Measurements from ENCODE around the gene WASF2. TPM values are rescaled to one million over a fixed set of nuclear protein-coding genes. Genes with fewer than 3 reads are reported as not detected.
"Not testable (repeated sequence)": the region's sequence is repeated elsewhere in the genome, so short reads cannot be mapped to it uniquely, and the experiment has no call there.

The WASF2 gene
- polyA plus RNA-seq, 1 experiment = 62.7 TPM

GRCh38 chr1:27481994-27482620 is 7.9 kb downstream of the WASF2 start:
- Histone ChIP-seq H3K4me3 (ENCODE audit: low read depth, low read length) (no peak overlapping the region), H3K27me3 (ENCODE audit: control insufficient read depth, insufficient read depth, low read length) (no peaks in the 10 kb centered on the region), H3K27ac (ENCODE audit: low read depth, low read length) (no peak overlapping the region), H3K9me3 (ENCODE audit: control insufficient read depth, insufficient read depth, low read length) (no peaks in the 10 kb centered on the region)
- DNase-seq (ENCODE audit: low read depth, low spot score) = no peak
- CTCF ChIA-PET = interaction anchor here (0.6 to 1.6 kb wide), 4 partner anchors 74 to 348 kb away, joined by 3 to 4 read pairs (median 4); no protein-coding TSS in a partner anchor
- TF ChIP-seq CTCF (IDR thresholded peaks at IDR 0.05; ENCODE audit: low read depth, low read length) = no peak
- POLR2A ChIA-PET = interaction anchor here (0.5 to 0.7 kb wide), 2 partner anchors 17 to 1161 kb away, joined by 3 read pairs; partner anchors contain the start of gene TAF12

- TF ChIP-seq CTCF (IDR thresholded peaks at IDR 0.05; ENCODE audit: low read depth, low read length) = no peak
- ChIA-PET POLR2A (no interaction called here), CTCF (no interaction called here)
- DNase-seq (ENCODE audit: low read depth, low spot score) = no peak
- H3K9me3 ChIP-seq (ENCODE audit: control insufficient read depth, insufficient read depth, low read length) = no peaks in the 10 kb centered on the region
- H3K27me3 ChIP-seq (ENCODE audit: control insufficient read depth, insufficient read depth, low read length) = no peaks in the 10 kb centered on the region
- no peak overlapping the region for H3K27ac ChIP-seq (ENCODE audit: low read depth, low read length)
- no peak overlapping the region for H3K4me3 ChIP-seq (ENCODE audit: low read depth, low read length)
Observed at GRCh38 chr1:27478098-27478497, 11.9 kb downstream of the WASF2 start.

- H3K27ac ChIP-seq (ENCODE audit: low read depth, low read length) = no peak overlapping the region
- no peaks in the 10 kb centered on the region for H3K9me3 ChIP-seq (ENCODE audit: control insufficient read depth, insufficient read depth, low read length)
- DNase-seq (ENCODE audit: low read depth, low spot score) = no peak
- H3K4me3 ChIP-seq (ENCODE audit: low read depth, low read length) = no peak overlapping the region
- H3K27me3 ChIP-seq (ENCODE audit: control insufficient read depth, insufficient read depth, low read length) = no peaks in the 10 kb centered on the region
- ChIA-PET CTCF (interaction anchor here (1.1 to 1.2 kb wide), 2 partner anchors 14 to 80 kb away, joined by 3 read pairs; partner anchors contain the start of gene WASF2), POLR2A (no interaction called here)
- TF ChIP-seq CTCF (IDR thresholded peaks at IDR 0.05; ENCODE audit: low read depth, low read length) = no peak
Observed at GRCh38 chr1:27476237-27476636, 13.7 kb downstream of the WASF2 start.

GRCh38 chr1:27475720-27476119 is 14.2 kb downstream of the WASF2 start:
- Histone ChIP-seq H3K9me3 (ENCODE audit: control insufficient read depth, insufficient read depth, low read length) (no peaks in the 10 kb centered on the region), H3K27me3 (ENCODE audit: control insufficient read depth, insufficient read depth, low read length) (no peaks in the 10 kb centered on the region), H3K4me3 (ENCODE audit: low read depth, low read length) (no peak overlapping the region), H3K27ac (ENCODE audit: low read depth, low read length) (no peak overlapping the region)
- CTCF ChIA-PET = interaction anchor here (1.1 to 1.2 kb wide), 2 partner anchors 14 to 81 kb away, joined by 3 read pairs; partner anchors contain the start of gene WASF2
- no peak for DNase-seq (ENCODE audit: low read depth, low spot score)
- POLR2A ChIA-PET = no interaction called here
- no peak for TF ChIP-seq CTCF (IDR thresholded peaks at IDR 0.05; ENCODE audit: low read depth, low read length)

DNA sequence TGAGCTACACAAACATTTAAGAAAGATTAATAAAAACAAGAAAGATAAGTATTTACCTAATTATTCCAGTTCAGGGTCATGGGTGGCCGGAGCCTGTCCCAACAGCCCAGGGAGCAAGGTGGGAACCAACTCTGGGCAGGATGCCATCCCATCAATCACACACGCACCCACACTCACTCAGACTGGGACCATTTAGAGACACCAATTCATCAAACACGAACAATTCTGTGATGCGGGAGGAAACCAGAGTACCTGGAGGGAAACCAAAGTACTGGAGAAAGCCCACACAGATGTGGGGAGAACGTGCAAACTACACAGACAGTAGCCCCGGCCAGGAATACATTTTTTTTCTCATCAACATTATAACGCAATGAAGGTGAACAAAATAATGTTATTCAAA is 16.2 kb downstream of the WASF2 start:
- ChIA-PET POLR2A (no interaction called here), CTCF (no interaction called here)
- no peak overlapping the region for H3K27ac ChIP-seq (ENCODE audit: low read depth, low read length)
- no peak for DNase-seq (ENCODE audit: low read depth, low spot score)
- no peak overlapping the region for H3K4me3 ChIP-seq (ENCODE audit: low read depth, low read length)
- no peaks in the 10 kb centered on the region for H3K9me3 ChIP-seq (ENCODE audit: control insufficient read depth, insufficient read depth, low read length)
- H3K27me3 ChIP-seq (ENCODE audit: control insufficient read depth, insufficient read depth, low read length) = no peaks in the 10 kb centered on the region
- no peak for TF ChIP-seq CTCF (IDR thresholded peaks at IDR 0.05; ENCODE audit: low read depth, low read length)

- not testable (repeated sequence) for H3K9me3 ChIP-seq (ENCODE audit: control insufficient read depth, insufficient read depth, low read length); H3K27ac ChIP-seq (ENCODE audit: low read depth, low read length); DNase-seq (ENCODE audit: low read depth, low spot score); H3K4me3 ChIP-seq (ENCODE audit: low read depth, low read length); H3K27me3 ChIP-seq (ENCODE audit: control insufficient read depth, insufficient read depth, low read length)
- ChIA-PET CTCF (interaction anchor here (0.6 kb wide), 1 partner anchor 172 kb away, joined by 8 read pairs; no protein-coding TSS in a partner anchor), POLR2A (interaction anchor here (0.6 kb wide), 1 partner anchor 151 kb away, joined by 7 read pairs; no protein-coding TSS in a partner anchor)
Observed at GRCh38 chr1:27472098-27472497, 17.9 kb downstream of the WASF2 start.

Data from AG04450 (cell line).